NCI-H2171 (cell line): ENCODE results near the gene DNAH17.
A peak's percentile ranks its signal among the peaks of the same experiment; 100 is the strongest.

ENCODE experiments used
- DNase-seq: peaks from one replicate; lab custom pipeline; 2025; lab: John Stamatoyannopoulos, UW

DNAH17 gene

DNA sequence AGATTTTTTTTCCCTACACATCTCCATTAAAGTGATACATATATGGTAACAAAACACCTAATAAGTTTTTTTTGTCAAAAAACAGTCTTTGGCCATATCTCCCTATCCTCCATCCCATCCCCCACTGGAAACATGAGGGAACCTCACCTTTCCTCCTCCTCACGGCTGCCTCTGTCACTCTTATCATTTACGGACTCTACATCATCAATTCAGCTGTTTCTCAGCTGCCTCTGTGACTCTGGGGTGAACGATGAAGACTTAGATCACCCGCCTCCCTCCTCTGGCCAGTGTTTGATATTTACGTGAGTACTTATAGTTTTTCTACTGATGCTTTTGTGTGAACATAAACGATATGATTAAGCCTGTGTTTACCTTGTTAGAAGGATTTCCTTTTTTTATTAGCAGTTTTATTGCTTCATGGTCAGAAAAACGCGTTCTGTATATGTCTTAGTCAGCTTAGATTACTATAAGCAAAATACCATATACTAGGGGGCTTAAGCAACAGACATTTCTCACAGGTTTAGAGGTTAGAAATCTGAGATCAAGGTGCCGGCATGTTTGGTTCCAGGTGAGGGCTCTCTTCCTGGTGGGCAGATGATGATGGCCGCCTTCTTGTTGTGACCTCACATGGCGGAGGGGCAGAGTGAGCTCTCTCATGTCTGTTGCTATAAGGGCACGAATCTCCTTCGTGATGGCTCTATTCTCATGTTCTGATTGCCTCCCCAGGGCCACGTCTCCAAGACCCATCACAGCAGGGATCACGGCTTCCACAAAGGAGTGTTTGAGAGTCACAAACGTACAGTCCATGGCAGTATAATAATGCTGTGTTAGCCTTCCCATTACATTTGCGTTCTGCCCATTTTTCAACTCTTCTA lies 32.1 kb downstream of the DNAH17 start:
- no peak for DNase-seq

DNA sequence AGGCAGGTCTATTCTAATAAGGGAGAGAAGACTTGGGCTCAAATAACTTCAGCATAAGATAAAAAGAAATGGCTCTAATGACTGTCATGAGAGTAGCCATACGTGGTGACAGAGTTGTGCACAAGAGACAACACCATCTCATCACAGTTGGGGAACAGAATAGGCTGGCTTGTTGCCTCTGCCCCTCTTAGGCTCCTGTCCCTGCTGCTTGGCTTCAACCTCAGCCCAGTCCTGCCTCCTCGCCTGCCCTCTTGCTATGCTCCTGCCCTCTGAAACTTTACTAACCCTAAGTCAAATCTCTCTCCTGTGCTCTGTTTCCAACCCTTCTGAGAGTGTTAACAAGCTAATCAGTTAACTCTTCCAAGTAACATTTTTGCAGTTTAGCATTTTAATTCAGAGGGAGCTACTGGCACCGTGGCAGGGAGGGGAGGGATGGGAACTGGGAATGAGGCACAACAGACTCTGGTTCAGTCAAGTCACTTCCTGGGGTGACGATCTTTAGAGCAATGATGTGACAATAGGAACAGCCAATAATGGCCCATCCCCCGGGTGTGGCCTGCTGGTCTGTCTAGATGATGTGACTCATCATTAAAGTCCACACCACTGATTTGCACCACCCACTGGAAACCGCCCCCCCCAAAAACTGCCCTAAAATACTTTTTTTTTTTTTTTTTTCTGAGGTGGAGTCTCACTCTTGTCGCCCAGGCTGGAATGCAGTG lies 35.5 kb downstream of the DNAH17 start:
- DNase-seq, result no peak

DNA sequence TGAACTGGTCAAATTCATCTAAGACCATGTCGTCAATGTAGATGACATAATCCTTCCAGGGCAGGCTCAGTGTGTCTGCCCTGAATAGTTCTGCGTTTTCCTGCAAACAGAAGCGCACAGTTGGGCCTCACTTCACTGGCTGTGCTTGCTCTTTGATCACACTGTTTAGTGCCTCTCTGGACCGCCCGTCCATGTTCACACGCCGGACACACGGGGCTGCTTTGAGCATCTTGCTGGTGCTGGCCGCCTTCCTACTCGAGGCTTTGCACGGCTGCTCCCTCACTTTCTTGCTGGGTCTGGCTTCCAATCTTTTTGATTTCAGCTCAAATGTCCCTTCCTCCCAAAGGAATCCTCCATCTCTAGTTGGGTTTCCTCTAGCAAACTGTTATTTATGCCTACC lies 37.4 kb downstream of the DNAH17 start:
- no peak for DNase-seq

DNA sequence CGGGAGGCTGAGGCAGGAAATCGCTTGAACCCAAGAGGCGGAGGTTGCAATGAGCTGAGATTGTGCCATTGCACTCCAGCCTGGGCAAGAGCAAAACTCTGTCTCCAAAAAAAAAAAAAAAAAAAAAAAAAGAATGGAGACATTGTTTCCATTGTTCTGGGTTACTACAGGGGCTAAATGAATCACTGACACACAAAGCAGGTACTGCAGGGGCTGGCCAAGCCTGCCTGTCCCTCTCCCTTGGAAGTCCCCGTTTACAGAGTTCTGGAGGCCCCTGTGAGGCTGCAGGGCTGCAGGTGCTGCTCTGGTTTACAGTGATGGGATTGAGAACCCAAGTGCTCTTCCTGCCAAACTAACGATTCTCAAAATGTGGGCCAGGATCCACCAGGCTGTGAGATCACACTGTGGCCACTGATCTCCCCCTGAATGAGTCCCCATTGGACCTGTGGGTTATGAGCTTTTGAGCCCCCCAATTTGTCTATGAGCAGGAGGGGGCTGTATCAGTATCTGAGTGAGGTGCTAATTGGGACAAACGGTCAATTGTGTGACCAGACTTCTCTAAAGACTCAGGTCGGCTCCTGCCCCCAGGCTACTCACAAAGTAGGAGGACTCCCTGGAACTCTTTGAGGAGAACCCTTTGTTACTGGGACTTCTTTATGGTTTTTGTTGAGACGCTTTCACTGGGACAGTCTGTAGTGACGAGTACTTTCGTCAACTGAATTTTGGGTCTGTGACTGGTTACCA lies 39.0 kb downstream of the DNAH17 start:
- DNase-seq, result no peak

DNA sequence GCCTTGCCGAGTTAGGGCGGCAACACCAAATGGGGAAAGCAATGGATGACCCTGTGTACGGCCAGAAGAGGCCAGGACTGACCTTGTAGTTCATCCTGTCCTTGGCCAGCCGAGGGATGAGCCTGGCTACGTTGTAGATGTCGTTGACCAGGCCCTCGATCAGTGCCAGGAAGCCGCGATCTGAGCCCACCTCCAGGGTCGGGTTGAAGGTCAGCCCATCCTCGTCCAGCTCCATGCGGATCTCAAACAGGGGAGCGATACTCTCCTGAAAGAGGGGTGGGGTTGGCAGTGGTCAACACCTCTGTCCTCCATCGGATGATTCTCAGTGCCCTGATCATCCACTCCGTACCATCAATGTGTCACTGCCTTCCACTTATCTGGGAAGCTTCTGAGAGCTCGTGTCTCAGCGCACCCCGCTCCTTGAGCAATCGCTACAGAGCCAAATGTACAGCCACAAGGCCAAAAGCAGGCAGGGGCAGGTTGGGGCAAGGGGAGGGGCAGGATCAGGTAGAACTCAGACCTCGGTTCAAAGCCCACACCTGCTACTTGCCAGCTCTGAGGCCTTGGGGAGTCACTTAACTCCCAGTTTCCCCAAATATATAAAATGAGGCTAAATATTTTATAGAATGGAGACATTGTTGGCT lies 39.9 kb downstream of the DNAH17 start:
- no peak for DNase-seq

DNA sequence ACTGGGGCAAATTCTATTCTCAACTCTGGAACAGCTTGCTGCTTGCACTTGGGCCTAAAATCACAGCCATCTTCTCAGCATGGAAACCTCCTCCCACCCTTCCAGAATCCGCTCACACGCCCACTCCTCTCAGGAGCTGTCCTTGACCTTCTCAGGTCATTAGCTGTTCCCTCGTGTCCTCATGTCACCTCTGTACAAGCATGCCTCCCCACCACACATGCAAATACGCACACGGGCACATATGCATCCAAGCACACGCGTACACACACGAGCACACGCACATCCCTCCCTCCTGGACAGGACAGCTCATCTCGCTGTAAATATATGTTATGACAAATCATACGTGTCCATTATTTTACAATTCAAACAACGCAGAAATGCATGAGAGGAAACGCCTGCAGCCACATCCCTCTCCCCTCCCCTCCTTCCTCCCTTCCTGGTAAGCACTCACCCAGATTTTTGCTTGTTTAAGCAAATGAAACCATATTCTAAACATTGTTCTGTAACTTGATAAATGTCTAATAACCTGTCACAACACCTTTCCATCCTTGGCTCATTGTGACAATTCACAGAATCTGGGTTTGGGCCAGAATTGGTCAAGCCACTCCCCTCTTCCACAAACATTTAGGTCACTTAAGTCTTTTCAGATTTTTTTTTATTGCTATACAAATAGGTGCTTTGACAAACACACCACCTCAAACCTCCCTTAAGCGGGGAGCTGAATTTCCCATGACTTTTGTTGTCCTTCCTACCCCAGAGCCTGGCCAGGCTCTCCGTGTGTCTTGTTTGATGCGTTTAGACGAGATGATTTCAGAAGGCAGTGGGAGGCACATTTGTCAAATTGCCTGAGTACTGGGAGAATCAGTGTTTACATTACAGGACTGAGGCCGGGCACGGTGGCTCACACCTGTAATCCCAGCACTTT lies 41.7 kb downstream of the DNAH17 start:
- no peak for DNase-seq

DNA sequence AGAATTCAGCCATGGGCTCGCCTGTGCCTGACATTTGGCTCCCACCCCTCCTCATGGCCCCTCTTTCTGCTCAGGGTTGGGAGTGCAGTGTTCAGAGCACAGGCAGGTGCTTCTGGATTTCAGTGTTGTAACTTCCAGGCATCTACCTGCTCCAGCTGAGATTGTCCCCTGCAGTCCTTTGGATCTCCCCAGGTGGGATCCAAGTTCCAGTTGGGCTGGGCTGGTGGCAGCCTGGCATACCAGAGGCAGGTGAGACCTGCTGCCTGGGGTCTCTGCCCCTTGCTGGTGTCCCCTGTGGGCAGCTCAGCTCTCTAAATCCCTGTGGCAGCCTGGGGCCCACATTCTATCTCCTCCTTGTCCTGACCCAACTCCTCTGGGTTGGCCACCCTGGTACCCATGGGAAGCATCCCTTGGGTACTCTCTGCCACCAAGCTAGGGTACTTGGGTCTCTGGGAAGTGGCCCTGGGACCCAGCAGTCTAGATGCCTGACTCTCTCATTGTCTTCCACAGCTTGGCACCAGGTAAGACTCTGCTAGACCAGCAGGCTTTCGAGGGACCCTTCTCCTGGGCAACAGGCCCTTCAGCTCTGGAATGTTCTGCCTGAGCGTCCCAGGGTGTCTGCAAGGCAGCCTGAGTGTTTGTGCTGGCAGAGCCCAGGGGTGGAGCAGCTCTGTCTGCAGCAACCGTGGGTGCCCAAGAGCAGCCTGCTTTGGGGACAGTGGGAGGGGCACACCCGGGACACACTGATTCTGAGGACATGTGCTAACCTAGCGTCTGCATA lies 42.5 kb downstream of the DNAH17 start:
- DNase-seq, result no peak

DNA sequence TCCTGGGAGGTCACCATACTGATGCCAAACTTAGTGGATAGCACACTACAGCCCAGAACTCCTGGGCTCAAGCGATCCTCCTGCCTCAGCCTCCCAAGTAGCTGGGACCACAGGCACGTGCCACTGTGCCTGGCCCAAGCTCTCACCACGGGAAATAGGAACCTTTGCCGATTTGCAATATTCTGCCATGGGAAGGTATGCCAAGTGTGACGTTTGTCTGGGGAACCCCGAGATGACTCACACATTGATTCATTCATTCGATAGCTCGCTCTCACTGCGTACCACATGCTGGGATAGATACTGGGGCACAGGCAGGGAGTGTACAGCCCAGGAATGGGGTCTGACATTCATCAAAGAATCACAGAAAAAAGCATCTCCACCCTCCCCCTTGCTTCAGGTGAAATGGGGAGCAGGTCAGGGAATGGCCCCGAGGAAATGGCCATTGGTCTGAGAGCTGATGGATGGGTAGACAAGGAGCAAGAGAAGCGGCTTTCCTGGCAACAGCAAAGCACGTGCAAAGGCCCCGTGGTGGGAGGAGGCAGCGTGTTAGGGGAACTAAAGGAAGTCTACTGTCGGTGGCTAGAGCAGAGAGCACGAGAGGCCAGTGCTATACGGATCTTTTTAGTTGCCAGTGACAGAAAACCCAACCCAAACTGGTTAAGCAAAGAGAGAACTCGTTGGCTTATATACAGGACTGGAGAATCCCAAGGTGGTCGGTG lies 44.1 kb downstream of the DNAH17 start:
- no peak for DNase-seq

DNA sequence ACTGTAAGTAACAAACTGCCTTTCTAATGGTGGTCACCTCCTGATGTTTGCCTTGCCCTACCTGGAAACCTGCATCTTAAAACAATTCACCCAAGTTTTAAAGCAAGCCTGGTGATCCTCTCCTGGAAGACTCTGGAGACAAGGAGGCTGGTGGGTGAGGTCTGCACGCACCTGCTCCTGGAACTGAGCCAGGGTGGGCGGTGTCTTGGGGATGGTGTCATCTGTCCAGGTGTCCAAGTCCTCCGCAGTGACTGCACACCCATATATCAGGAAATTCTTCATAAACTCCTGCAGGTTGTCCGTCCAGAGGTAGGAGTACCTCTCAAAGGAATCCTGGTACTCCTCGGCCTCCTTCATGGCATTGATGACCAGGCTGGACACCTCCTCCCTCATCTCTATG lies 44.9 kb downstream of the DNAH17 start:
- DNase-seq, result no peak

DNA sequence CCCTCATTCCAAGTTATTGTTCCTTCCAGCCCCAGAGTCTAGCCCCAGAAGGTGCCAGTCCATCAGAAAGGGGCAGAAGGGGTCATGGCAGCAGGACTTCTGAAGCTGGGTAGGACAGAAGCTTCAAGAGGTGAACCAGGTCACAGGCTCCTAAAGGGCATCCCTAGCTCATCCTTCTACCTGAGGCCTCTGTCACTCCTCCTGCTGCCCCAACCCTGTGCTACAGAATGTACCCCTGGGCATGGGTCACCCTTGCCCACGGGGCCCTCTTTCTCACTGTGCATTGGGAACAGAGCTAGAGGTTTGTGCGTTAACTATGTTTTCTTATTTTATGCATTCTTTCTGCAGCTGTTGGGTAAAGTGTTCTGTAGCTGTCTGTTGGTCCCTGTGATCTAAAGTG lies 46.5 kb downstream of the DNAH17 start:
- no peak for DNase-seq

DNA sequence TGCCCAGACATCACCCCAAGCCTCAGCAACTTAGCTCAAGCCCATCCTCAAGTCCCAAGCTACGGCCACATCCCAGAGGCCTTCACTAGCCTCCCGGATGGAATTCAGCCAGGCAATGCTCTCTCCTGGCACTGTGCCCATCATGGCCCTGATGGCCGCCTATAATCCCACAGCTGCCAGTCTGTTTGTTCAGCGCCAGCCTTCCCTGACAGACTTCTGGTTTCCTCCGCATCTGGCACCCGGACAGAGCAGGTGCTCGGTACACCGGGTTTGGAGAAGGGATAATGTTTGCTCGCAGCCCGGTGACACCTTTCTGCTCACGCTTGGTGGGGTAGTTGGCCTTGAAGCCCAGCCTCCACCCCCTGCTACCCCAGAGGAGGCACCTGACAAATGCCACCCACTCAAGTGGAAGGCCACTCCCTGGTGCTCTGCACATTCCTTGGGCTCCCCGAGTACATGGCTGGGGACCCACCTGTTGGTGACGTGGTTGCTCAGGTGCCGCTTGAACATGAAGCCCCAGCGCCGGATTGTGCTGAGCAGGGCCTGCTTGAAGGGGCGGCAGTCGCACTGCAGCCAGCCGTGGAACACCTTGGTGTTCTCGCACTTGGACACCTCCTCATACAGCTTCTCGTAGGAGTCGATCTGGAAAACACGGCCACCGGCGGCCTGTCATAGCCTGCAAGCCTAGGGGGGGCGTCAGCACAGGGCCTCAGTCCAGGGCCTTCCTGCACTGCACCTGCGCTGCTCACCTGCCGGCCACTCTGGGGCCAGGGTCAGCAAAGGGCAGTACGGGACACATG lies 47.1 kb downstream of the DNAH17 start:
- DNase-seq, result peak; percentile 90

DNA sequence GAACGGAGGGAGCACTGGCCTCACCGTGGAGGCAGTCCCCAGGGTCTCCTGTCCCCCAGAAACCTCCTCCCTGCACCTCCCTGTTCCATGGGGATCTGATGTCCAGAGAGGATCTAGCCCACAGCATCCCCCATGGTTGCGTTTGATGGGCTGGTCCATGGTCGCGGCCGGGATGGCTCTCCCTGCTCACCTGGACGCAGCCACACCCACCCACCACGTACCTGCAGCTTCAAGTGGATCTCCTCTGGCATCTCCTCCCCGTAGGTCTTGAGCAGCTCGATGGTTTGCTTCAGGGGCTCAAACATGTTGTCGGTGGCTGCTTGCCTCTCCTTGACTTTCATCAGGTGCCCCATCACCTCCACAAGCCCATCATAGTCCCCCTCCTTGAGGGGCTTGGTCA lies 47.9 kb downstream of the DNAH17 start:
- DNase-seq, result no peak

DNA sequence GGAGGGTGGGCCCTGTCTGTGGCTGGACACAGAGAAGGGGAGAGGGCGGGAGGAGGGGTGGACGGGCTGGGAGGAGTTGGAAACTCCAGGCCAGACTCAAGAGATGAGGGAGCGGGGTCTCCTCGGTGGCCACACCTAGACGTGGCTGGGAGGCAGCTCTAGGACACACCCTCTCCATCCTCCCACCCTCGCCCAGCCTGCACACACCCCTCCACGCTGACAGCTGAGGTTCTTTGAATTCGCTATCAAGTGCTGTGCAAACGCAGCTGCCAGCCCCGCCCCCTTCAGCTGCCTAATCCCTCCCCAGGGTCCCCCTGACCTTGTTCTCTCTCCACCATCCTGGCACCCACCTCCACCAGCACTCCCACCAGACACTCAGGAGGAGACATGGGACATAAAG lies 48.7 kb downstream of the DNAH17 start:
- peak; percentile 96 for DNase-seq

DNA sequence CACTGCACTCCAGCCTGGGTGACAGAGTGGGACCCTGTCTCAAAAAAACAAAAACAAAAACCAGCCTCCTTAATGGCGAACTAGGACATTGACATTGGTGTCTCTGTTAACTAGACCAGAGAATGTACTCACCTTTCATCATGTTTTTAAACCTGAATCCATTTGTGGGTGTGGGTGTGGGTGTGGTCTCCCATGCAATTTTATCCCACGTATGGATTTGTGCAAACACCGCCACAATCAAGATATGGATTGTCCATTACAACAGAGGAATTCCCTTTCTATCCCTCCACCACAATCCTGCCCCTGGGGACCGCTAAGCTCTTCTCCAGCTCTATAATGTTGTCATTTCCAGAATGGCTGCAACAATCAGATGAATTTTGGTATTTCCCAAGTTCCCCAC lies 49.9 kb downstream of the DNAH17 start:
- DNase-seq, result no peak

DNA sequence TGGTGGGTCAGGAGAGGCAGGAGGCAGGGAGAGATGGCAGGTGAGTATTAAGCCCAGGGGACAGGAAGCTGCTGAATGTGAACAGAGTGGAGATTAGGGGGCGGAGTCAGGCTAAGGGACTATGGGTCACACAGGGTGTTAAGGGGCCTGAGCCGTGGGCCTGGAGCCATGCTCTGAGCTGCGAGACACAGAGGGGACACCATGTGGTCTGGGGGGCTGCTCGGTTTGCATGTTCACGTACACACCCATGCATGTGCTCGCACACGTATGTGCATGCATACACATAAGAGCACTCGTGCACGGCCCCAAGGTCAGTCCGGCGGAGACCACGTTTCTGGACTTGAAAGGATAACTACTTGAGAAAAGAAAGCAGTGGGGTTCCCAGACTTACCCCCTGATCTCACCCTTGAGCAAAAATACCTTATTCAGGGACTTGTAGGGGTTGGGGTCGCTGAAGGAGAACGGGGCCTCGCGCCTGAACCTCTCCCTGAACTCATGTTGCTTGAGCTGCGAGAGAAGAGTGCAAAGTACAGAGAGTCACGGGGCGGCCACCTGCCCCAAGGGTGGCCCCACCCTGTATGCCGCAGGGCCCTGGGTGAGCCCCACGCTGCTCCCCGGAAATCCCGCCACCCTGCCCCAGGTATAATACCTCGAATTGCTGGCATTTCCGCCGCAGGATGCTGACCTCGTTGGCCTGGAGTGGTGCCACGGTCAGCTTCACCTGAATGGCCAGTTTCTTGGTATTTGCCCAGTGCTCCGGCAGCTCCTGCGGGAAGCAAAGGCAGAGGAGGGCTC lies 50.8 kb downstream of the DNAH17 start:
- DNase-seq, result no peak

DNA sequence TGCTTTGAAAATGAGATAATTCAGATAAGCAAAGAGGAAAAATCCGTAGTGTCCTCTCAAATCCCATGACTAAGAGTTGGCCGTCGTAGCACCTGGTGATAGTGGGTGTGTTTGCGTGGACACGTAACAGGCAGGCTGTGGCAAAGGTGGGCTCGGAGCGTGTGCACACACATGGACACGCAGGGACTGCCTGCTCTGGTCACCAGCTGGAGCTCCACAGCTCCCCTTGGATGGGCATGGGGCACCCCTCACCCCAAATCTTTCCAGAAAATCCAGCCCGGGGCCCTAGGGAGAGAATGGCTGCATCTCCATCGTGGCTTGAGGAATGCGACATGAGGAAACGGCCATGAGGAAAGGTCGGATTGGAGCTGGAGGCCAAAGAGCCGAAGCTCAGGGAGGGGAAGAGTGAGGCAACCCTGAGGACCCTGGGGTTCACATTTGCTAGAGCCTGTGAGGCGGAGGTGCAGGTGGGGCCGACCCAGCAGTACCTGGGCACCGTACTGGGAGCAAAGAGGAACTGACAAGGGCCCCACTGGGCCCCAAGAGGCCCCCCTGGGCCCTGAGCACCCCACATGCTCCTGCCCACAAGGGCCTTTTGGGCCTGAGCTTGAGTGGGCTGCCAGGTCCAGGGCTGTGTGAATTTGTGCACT lies 51.6 kb downstream of the DNAH17 start:
- no peak for DNase-seq

DNA sequence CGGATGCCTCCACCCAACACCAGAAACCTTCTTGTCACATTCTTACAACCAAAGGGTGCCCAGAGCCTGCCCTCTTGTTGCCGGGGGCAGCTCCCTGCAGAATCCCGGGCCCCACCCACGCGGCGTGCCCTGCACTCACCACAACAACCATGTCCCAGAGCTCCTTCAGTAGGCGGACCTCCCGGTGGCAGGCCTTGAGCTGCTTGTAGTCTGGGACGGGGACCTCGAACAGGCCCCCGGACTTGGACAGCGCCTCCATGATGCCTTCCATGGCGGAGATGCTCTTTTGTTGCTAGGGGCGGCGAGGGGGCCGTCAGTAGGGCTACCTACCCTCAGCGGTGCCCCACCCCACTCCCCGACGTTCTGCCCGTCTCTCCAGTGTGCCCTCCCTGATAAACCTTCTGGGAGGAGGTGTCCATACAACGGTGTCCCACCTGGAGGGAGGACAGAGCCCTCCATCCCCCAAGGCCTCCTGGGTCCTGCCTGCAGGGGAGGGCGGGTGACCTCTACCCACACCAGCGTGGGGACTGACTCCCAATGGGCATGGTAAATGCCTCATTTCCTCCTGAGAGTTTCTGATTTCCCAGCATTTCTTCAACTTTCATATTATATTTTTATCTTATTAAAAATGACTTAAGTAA lies 52.2 kb downstream of the DNAH17 start:
- DNase-seq, result no peak
